NCI-H146 treated with DMSO at 0.1 percent for 48 hours (cell line): ENCODE data around the gene LRP5.
"Not testable (repeated sequence)": the region's sequence is repeated elsewhere in the genome, so short reads cannot be mapped to it uniquely, and the experiment has no call there.

ENCODE experiments used
- DNase-seq: peaks from one replicate; lab custom pipeline; 2025; ENCODE audit not compliant: unreplicated experiment; lab: John Stamatoyannopoulos, UW

The LRP5 gene

DNA sequence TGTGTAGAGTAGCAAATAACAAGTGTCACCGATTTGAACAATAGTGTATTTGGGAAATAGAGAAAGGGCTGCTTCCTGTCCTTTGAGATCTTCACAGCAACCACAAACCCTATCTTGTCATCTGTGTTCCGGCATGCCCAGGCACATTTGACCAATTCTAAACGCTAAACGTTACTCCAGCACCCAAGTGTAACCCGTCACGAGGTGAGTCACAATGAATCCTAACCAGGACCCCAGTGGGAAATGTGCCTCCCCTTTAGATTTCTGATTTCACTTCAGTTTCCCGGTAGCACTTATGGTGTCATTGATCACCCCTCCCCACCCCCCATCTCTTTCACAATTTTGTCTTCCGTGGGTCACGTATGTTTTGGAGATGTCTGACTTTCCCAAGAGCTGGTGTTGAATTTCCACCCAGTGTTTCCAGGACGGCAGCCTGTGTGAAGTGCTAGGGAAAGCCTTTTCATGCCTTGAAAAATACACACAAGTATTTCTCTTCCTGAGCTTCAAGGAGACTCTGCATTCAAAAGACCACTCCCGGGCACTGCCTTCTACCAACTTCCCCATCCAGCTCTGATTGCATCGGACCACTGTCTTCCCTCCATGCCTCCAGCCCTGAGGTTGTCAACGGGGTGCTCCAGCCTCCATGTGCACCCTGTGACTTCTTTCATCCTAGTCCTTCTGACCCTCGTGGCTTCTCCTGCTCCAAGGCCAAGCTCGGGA lies 30.1 kb upstream of the LRP5 start:
- no peak for DNase-seq

DNA sequence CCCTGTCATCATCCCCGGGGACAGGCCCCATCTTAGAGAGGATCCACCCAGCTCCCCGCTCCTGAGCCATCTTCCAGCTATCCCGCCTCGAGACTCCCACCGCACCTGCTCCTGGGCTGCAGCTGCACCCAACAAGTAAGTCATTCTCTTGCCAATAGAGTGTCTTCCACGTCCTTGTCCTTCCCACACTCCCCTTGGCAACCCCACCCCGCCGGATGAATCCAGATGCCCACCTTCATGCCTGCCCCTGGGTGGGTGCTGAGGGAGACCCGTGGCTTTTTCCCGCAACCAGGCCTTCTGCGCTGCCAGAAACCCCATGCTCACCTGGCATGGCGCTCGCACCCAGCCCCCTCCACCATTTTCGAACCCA lies 29.5 kb upstream of the LRP5 start:
- DNase-seq = no peak

DNA sequence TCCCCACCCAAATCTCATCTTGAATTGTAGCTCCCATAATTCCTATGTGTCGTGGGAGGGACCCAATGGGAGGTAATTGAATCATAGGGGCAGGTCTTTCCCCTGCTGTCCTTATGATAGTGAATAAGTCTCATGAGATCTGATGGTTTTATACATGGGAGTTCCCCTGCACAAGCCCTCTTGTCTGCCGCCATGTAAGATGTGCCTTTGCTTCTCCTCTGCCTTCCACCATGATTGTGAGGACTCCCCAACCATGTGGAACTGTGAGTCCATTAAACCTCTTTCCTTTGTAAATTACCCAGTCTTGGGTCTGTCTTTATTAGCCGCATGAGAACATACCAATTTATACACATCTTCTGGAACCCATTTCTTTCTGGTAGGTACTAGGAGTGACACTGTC lies 27.8 kb upstream of the LRP5 start:
- DNase-seq = not testable (repeated sequence)

DNA sequence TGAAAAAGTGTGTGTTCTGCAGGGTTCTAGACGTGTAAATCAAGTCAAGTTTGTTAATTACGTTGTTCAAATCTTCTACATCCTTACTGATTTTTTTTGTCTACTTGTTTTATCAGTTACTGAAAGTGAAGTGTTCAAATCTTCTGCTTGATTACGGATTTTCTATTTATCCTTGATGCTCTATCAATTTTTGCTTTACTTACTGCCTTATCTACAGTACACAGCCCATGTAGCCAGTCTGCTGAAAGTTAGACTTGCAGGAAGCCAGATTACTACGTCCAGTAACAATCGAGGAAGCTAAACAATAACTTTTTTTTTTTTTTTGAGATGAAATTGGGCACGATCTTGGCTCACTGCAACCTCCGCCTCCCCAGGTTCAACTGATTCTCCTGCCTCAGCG lies 25.0 kb upstream of the LRP5 start:
- DNase-seq = no peak

DNA sequence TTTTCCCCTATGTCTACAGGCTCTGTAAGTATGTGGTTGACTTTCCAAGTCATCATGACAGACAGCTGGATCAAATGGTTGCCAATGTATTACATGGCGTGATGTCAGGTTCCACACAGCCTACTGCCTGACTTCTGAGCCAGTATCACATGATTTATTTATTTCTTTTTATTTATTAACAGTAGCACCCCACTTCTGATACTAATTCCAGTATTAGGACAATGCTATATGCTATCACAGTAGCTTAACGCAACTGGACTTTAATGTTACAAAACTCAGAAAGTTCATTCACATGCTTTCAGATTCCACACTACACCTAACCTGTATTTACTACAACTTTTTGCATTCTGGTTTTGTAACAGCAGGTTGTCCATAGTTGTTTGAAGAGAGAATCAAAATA lies 22.9 kb upstream of the LRP5 start:
- DNase-seq = no peak

DNA sequence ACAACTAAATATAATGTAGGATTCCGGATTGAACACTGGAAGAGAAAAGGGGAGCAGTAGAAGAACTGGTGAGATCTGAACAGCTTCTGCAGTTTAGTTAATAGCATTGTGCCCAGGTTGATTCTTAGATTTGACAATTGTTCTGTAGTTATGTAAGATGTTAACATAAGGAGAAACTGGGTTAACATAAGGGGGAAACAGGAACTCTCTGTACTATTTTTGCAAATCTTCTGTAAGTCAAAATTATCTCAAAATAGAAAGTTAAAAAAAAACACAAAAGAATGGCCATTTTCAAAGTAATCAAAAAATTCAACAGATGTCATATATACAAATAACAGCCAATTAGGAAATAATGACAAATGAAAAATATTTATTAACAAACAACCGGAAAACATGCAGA lies 18.7 kb upstream of the LRP5 start:
- DNase-seq = no peak

DNA sequence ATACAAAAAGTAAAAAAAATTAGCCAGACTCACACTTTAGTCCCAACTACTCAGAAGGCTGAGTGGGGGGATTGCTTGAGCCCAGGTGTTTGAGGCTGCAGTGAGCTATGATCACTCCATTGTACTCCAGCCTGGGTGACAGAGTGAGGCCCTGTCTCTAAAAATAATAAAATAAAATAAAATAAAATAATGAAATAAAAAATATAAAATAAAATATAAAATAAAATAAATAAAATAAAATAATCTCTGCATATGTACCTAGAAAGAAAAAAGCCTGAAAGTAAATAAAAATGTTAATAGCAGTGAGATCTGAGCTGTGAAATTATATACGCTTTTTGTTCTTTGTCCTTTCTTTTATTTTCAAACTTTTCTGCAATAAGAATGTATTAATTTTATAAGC lies 17.1 kb upstream of the LRP5 start:
- no peak for DNase-seq

DNA sequence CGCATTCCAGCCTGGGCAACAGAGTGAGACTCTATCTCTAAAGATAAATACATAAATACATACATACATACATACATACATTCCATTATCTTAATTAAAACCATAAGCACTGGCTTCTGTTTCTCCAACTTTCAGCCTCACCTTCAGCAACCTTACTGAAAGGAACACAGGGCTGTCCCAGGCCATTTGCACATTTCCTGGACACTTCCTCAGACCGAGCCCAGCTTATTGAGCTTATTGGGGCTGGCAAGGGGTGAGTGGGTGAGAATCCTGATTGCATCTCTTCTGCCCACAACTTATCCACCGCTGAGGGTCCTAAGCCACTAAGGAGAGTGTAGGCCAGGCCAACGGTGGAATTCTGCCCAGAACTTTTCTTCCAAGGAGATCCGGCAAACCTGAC lies 16.5 kb upstream of the LRP5 start:
- DNase-seq = no peak

DNA sequence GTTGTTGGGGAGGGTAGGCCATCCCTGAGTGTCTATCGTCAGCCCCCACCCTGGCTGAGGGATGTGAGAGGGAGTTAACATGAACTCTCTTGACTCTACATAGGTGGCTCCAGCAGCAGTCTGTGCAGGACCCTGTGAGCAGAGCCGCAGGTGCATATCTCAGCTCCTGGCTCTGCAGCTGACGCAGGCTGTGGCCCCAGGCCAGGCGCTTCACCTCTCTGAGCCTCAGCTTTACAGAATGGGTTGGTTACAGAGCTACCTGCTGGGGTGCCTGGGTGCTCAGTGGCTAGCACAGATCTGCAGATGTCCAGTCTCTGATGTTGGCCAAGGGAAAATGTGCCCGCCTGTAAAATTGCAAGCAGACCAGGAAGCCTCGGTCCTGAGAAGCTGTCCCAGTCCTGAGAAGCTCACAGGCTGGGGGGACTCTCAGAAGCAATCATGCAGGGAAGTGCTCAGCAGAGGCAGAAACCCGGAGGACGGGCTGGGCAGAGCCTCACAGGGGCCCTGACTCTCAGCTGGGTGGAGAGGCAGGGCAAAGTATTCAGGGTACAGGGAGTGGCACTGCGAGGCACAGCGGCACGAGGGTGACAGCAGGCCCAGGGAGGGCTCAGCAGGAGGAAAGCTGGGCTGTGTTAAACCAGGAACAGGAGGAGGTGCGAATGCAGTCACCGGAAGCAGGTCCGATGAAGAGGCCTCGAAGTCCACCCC lies 15.9 kb upstream of the LRP5 start:
- DNase-seq = no peak

DNA sequence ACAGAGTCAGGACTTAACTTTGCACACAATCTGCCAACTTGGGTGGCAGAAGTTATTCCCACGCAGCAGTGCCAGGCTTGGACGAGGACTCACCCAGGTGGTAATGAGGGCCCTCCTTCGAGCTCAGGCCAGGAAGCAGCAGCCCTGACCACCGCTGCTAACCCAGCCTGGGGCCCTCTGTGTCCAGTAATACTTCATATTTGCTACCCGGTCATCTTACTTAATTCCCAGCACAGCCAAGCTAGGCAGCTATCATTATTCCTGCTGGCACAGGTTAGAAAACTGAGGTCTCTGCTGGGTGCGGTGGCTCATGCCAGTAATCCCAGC lies 15.4 kb upstream of the LRP5 start:
- DNase-seq = no peak

DNA sequence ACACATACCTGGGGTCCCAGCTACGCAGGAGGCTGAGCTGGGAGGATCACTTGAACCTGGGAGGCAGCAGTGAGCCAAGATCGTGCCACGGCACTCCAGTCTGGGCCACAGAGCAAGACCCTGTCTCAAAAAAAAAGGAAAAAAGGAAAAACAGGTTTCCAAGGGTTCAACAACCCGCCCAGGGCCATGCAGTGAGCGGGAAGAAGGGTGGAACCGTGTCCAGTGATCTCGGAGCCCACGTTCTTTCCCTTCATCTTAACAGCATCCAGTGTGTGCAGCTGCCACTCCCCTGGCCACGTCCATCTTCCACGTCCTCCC lies 14.9 kb upstream of the LRP5 start:
- no peak for DNase-seq

DNA sequence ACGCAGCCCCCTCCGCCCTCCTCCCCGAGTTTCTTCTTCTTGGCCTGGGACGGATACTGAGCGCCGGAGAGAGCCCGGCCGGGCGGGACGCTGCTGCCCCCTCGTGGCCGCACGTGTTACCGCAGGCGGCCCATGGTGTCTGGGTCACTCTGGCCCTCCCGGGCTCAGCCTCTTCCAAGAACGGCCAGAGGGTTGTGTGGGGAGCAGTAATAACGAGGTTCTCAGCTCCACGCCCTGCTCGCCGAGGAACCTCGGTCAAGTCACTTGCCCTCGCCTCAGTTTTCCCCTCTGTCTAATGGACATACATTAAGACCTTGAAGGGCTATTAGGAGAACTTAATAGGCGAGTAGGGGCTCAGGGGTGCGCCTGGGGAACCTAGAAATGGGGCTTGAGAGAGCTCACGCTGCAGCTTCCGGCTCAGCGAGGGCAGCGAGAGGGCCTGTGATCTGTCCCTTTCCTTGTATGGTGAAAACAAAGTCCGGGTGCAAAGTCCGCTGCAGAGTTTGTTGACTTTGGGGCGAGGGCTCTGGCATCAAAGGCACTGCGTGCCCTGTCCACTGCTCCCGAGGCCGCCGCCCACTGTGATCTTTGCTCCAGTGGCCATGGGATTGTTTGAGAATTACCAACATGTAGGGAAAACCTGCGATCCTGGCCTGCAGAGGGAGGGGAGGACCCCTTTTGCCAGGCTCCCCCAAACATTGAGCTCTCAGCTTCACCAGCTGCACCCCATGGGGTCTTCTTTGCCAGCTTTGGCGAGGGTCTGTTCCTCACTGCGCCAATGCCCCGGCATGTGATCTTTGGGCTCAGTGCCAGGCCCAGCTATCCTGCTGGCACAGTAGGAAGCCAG lies 14.4 kb upstream of the LRP5 start:
- peak; percentile 25 for DNase-seq

DNA sequence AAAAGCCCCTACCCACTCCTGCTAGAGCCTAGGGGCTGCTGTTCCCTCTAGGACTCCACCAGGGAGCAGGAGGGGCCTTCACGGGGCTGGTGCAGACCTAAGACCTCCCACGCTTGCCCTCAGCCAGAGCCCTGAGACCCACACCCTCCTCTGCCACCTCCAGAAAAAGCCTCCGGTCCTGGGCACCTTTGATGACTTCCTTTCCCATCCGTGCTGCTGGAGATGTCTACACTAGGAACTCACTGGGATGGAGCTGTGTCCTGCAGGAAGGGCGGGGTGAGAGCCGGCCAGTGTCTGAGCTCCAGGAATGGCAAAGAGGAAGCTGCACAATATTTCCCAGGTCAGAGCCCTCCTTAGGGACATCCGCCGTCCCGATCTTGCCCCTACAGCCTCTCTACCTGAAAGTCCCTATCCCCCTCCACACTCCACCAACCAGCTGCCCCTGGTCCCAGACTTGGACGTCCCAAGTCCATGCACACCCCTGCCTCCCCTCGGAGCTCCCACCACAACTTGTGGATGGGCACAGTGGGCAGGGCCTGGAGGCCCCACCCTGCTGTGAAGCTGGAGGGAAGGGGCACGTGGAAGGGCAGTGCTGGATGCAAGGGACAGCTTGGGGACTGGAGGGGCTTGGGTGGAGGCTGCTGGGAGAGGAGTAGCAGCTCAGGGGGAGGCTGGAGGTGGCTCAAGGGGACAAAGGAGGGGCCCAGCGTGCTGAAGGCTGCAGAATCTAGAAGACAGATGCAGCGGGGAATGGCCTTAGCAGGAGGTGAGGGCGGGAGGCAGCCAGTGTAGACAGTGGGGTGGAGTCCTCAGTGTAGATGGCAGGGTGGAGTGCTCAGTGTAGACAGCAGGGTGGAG lies 13.5 kb upstream of the LRP5 start:
- no peak for DNase-seq

DNA sequence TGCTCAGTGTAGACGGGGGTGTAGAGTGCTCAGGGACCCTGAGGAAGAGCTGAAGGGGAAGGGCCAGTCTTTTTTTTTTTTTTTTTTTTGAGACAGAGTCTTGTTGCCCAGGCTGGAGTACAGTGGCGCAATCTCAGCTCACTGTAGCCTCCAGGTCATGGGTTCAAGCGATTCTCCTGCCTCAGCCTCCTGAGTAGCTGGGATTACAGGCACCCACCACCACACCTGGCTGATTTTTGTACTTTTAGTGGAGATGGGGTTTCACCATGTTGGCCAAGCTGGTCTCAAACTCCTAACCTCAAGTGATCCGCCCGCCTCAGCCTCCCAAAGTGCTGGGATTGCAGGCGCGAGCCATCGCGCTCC lies 12.9 kb upstream of the LRP5 start:
- DNase-seq = not testable (repeated sequence)

DNA sequence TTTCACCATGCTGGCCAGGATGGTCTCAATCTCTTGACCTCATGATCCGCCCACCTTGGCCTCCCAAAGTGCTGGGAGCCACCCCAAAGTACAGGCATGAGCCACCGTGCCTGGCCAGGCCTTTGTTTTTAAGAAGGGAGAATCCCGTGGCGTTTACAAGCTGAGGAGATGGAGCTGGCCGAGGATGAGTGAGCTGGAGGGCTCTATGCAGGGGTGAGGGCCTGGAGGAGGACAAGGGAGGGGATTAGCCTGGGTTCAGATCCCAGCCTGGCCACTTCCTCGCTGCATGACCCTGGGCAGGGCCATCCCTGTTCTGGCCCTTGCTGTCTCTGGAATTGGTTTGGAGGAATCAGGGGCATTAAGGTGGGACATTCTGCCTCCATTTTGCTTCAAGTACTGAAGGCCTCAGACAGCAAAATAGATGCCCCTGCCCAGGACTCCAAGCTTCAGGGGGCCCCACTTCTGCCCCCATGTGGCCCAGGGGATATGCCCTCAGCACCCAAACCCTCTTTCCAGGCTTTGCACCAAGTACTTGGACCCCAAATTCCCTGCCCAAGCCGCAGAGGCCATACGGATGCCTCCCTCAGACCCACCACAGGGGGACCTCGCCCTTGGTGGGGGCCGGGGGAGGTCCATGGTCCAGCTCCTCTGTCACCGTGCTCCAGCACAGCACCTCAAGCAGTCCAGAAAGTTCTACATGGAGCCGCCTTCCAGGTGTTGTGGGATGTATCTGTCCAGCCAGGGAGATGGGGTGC lies 12.1 kb upstream of the LRP5 start:
- no peak for DNase-seq

DNA sequence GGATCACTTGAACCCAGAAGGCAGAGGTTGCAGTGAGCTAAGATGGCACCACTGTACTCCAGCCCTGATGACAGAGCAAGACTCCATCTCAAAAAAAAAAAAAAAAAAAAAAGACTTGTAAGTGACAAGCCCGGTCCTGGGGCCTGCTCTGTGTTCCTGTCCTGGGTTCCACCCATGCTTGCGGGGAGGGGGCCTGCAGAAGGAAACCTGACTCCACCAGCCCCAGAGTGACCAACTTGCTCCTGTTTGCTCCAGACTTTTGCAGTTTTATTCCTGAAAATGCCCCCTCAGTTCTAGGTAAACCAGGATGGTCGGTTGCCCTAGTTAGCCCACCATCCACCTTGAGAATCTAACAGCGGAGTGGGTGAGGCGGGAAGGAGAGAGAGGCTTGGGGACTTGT lies 10.1 kb upstream of the LRP5 start:
- DNase-seq = no peak

DNA sequence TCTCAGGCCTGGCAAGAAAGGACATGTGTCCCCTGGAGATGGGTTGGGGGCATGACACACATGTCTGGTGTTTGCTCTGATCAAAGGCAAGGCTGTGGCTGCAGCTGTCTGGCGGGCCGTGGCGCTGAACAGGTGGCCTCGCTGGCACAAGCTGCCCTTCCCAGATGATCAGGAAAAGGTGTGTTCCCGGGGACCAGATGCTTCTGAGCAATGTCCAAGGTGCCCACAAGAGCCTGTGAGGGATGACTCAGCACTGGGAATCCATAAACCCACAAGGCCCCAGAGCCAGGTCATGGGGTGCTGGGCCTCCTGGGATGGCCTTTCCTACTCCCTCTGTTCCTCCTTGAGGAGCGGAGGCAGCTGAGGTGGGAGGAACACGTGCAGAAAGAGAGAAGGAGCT lies 9.7 kb upstream of the LRP5 start:
- DNase-seq = peak; percentile 24

DNA sequence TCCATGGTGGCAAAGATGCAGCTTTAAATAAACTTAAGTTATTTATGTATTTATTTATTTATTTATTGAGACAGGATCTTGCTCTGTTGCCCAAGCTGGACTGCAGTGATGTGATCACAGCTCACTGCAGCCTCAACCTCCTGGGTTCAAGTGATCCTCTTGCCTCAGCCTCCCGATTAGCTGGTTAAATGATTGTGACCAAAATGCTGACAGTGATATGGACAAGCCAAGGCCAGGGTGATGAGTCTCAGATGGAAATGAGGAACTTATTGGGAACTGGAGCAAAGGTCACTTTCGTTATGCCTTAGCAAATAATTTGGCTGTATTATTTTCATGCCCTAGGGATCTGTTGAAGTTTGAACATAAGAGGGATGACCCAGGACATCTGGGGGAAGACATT lies 9.3 kb upstream of the LRP5 start:
- no peak for DNase-seq

DNA sequence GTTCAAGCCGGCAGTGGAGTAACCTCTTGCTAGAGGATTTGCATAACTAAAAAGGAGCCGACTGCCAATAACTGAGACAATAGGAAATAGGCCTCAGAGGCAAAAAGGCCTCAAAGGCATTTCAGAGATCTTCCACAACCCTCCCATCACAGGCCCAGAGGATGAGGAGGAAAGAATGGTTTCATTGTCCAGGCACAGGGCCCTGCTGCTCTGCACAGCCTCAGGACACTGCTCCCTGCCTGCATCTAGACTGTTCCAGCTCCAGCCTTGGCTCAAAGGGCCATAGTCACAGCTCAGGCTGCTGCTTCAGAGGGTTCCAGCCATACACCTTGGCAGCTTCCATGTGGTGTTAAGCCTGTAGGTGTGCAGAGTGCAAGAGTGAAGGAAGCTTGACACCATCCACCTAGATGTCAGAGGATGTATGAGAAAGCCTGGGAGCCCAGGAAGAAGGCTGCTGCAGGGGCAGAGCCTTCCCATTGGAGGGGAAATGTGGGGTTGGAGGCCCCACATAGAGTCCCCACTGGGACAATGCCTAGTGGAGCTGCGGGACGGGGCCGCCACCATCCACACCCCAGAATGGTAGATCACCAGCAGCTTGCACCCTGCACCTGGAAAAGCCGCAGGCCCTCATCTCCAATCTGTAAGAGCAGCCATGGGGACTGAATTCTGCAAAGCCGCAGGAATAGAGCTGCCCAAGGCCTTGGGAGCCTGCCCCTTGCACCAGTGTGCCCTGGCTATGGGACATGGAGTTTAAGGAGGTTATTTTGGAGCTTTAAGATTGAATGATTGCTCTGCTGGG lies 8.2 kb upstream of the LRP5 start:
- no peak for DNase-seq

DNA sequence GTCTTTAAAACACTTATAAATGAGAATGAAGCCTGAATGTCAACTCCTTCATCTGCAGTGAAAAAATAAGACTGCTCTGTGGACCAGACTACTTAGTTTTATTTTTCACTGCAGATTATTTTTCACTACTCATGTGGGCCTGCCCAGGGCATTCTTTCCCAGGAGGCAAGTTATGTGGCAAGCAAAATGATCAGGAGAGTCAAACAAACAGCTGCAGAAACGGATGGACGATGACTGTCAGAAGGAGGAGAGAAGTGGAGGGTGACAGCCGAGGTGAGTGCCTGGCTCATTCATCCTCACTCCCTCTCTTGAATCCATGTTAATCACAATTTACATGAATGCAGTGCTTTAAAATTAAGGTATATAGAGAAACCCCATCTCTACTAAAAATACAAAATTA lies 5.8 kb upstream of the LRP5 start:
- no peak for DNase-seq
